NCI-H510A (cell line): ENCODE data around the gene NDUFB5.
"Not testable (repeated sequence)": the region's sequence is repeated elsewhere in the genome, so short reads cannot be mapped to it uniquely, and the experiment has no call there.

Source experiments
- DNase-seq: peaks from one replicate; lab custom pipeline; 2025; lab: John Stamatoyannopoulos, UW

Gene NDUFB5

DNA sequence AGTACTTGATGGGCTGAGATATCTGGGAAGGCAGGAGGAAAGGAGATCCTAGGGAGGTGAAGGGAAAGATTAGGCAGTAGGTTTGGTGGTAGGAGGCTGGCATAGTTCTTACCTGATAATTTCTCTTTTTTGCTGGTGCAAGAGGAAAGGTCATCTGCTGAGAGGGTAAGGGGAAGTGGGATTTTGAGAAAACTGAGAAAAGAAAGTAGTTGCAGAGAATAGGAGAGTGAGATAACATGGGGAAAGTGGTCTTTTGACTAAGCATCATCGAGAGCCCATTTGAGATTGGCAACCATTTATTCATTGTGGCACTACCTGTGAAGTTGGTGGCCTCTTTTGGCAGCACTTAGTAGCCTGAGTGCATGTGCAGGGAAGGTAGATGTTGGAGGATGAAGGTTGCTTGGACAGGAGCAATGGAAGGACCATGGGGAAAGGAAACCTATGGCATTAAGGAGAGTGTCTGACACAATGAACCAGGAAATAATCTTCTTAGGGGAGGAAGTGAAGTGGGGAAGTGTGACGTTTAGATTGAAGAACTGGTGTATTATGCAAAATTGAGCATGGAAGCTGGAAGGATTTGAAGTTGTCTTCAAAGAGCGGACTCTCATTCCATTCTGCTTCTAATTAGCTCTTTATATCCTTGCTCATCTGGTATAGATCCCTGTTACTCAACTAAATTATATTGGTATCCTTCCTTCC, 26.3 kb downstream of the NDUFB5 start:
- no peak for DNase-seq

DNA sequence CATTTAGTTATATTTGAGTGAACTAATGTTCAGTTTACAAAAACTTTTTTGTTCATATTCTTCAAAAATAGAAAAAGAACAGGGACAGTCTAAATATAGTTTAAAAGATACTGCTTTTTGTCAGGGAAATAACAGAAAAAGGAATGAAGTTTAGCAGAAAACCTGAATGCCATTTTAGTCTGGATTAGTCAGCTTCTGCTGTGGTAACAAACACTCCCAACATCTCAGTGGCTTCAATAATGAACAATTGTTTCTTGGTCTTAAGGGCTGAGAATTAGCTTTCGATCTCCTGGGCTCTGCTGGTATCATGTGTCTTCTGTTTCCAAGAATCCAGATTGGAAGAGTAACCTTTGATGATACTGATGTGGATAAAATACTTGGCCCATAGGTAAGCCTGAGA, 35.9 kb downstream of the NDUFB5 start:
- DNase-seq: no peak

- no peak for DNase-seq
These were observed 38.3 kb downstream of the NDUFB5 start for GRCh38 chr3:179642871-179643270.

DNA sequence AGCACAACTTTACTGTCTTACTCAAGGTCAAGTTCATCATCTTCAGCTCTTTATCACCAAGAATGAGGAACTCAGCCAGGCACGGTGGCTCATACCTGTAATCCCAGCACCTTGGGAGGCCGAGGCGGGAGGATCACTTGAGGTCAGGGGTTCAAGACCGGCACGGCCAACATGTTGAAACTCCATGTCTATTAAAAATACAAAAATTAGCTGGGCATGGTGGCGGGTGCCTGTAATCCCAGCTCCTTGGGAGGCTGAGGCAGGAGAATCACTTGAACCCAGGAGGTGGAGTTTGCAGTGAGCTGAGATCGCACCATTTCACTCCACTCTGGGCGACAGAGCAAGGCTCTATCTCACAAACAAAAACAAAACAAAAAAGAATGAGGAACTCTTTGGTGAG, 39.2 kb downstream of the NDUFB5 start:
- not testable (repeated sequence) for DNase-seq

DNA sequence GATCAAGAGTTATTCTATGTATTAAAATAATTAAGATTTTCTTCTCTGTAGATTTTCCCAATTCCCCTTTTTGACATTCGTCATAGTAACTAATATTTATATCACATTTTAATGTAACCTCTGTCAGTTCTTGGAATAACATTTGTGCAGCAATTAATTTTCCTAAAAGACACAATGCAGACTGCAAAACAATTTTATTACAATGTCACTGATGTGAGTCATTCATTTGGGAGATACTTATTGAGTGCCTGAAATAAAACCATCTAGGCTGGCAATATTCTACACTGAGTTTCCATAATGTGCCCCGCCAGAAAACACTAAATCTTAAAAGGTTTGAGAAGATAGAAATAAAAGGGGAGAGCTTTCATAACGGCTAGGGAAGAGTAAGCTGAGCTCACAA, 41.6 kb downstream of the NDUFB5 start:
- DNase-seq: no peak

DNA sequence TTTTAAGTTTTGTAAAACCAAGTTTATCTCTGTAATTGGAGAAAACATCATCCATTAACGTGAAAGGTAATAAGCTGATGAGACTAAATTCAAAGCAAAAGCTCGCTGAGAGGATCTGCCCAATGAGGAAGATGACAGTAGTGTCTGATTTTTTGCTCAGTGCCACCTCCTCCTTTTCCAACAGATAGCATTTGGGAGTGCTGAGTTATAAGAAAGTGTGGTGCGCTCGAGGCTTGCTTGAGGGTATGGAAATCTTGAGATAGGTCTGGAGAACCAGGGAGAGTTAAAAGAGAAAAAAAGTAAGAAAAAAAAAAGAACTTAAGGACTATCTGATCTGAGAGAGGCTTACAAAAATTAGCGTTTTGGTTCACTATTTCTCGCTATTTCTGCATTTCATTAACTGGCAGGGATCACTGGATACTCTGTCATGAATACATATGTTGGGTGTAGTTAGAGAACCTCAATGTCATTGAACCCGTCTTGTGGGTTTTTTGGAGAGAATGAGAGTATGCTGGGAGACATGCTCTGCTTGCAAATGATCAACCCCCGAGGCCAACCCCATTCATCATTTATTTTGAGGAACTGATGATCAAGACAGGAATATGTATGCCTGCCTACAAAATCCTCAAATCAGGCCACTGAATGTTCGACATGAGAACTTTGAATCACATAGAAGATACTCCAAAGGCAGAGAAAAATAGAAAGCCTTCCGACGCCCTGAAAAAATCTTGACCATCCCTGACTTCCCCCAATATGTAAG, 47.3 kb downstream of the NDUFB5 start:
- no peak for DNase-seq

GRCh38 chr3:179652447-179653095, 48.0 kb downstream of the NDUFB5 start, which contains the start of gene USP13:
Gene USP13, plus strand, starts transcription at chr3:179653040. Its CDS starts 186 bp downstream, at chr3:179653226.
- DNase-seq: peak; percentile 60

- peak; percentile 65 for DNase-seq
These were observed 48.7 kb downstream of the NDUFB5 start for GRCh38 chr3:179653096-179653797.

- no peak for DNase-seq
These were observed 50.6 kb downstream of the NDUFB5 start for GRCh38 chr3:179655236-179655635.

- no peak for DNase-seq
These were observed 54.0 kb downstream of the NDUFB5 start for GRCh38 chr3:179658606-179659005.

GRCh38 chr3:179660872-179661271, 56.3 kb downstream of the NDUFB5 start:
- no peak for DNase-seq

- DNase-seq: no peak
These were observed 57.2 kb downstream of the NDUFB5 start for GRCh38 chr3:179661777-179662176.

DNA sequence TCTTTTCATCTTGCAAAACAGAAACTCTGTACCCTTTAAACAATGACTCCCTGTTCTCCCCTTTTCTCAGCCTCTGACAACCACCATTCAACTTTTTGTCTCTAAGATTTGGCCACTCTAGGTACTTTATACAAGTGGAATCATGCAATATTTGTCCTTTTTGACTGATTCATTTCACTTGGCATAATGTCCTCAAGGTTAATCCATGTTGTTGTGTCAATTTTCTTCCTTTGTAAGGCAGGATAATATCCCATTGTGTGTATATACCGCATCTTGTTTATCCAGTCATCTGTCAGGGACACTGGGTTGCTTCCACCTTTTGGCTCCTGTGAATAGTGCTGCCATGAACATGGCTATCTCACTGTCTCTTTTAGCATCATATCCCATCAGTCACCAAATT, 58.5 kb downstream of the NDUFB5 start:
- no peak for DNase-seq

GRCh38 chr3:179666030-179666429, 61.4 kb downstream of the NDUFB5 start:
- DNase-seq: no peak

GRCh38 chr3:179666436-179667035, 61.9 kb downstream of the NDUFB5 start:
- no peak for DNase-seq

DNA sequence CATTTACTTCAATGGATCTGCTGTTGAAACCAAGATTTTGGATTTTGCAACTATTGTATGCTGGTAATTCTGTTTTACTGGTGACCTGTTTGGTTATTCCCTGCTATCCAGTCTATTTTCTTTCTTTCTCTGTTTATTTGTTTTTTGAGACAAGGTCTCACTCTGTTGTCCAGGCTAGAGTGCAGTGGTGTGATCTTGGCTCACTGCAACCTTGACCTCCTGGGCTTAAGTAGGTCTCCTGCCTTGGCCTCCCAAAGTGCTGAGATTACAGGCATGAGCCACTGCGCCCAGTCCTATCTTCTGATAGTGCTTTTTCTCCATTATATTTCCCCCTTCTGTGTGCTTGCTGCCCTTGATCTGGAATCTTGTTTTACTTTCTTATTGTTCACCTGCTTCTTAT, 63.8 kb downstream of the NDUFB5 start:
- DNase-seq: no peak

GRCh38 chr3:179670311-179670710, 65.7 kb downstream of the NDUFB5 start:
- DNase-seq: no peak

GRCh38 chr3:179671309-179671708, 66.7 kb downstream of the NDUFB5 start:
- DNase-seq: no peak

DNA sequence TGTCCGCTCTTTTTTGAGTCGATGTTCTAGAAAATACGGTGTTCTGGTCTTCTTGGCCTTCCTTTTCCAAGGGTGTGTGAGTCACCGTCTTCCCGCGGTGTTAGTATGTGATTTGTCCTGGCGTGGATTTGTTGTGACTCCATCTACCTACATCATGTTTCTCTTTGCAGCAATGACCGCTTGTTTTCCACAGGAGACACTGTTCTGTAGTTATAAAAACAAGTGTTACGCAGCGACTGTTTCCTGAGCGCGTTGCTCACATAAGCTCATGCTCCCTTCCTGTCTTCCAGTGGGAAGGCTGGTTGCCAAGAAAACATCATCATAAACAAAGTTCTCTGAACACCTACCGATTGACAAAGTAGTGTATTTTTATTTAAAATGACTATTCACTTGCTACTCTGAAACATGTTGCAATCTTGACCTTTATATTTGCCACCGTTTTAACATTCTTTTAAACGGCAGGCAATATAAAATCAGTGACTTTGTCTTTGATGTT, 67.2 kb downstream of the NDUFB5 start:
- DNase-seq: no peak

DNA sequence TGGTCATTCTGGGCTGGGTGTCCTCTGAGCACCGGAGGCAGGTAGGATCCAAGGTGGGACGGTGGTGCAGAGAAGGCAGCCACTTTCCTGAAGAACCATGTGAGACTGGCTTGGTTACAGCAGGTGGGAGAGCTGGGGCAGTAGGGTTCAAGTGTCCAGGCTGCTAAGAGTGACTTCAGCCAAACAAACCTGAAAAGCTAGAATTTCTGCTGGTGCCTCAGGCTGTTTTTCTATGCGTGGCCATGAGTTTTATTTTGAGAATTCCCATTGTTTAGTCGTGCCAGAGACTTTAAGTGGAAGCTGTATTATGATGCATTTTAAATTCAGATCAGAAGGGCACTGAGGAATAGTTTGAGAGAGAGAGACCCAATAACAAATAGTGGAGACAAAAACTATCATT, 68.3 kb downstream of the NDUFB5 start:
- no peak for DNase-seq

GRCh38 chr3:179673523-179673922, 68.9 kb downstream of the NDUFB5 start:
- no peak for DNase-seq

- no peak for DNase-seq
These were observed 71.5 kb downstream of the NDUFB5 start for GRCh38 chr3:179676081-179676480.
